HepG2 (cell line): ENCODE measurements around the gene TOPORS. TPM values are rescaled to one million over a fixed set of nuclear protein-coding genes. Genes with fewer than 3 reads are reported as not detected.

Experiments used
- AKAP8 ChIP-seq: sonication (generic); formaldehyde crosslinking; IDR thresholded peaks from 2 replicates; pipeline ENCODE4 v1.5.1; 2020; ENCODE audit warnings: mild to moderate bottlenecking, missing genetic modification reagents
- ATF7-NPFF ChIP-seq: sonication (generic); formaldehyde crosslinking; IDR thresholded peaks from 2 replicates; pipeline ENCODE4 v1.8.1; 2023; ENCODE audit warnings: mild to moderate bottlenecking, low read depth, missing genetic modification reagents, moderate library complexity
- ATM ChIP-seq: fragments of 450-650 bp; IDR thresholded peaks from 2 replicates; pipeline ENCODE4 v1.7.1; 2017; ENCODE audit warnings: mild to moderate bottlenecking, borderline replicate concordance
- CBX1 ChIP-seq: IDR thresholded peaks from one replicate; pipeline ENCODE4 v1.6.1; 2016; ENCODE audit warnings: antibody characterized with exemption, low read depth
- CEBPG ChIP-seq: IDR thresholded peaks from 2 replicates; pipeline ENCODE4 v1.6.1; 2016
- EEA1 ChIP-seq: sonication (generic); formaldehyde crosslinking; IDR thresholded peaks from 2 replicates; pipeline ENCODE4 v1.5.1; 2020; ENCODE audit warnings: mild to moderate bottlenecking, missing genetic modification reagents, borderline replicate concordance
- FOXM1 ChIP-seq: sonication (generic); formaldehyde crosslinking; IDR thresholded peaks from 2 replicates; pipeline ENCODE4 v1.5.0; 2020; ENCODE audit warnings: missing genetic modification reagents
- GABPB1 ChIP-seq: IDR thresholded peaks from 2 replicates; pipeline ENCODE4 v1.6.1; 2016; ENCODE audit warnings: mild to moderate bottlenecking, missing genetic modification reagents, moderate library complexity, missing compliant biosample characterization
- KAT7 ChIP-seq: IDR thresholded peaks from 2 replicates; pipeline ENCODE4 v1.6.1; 2018; ENCODE audit warnings: borderline replicate concordance, missing compliant biosample characterization
- KLF12 ChIP-seq: sonication (generic); formaldehyde crosslinking; IDR thresholded peaks from 2 replicates; pipeline ENCODE4 v1.4.0; 2020; ENCODE audit warnings: missing genetic modification reagents, borderline replicate concordance
- PCBP1 ChIP-seq: fragments of 200-400 bp; formaldehyde crosslinking; IDR thresholded peaks from 2 replicates; pipeline ENCODE4 v1.6.1; 2017; ENCODE audit warnings: mild to moderate bottlenecking, low read depth, low read length, borderline replicate concordance
- PCBP2 ChIP-seq: fragments of 200-400 bp; formaldehyde crosslinking; optimal IDR thresholded peaks from 2 replicates; pipeline ENCODE3; 2018; ENCODE audit warnings: low read length, low read depth; ENCODE audit not compliant: poor library complexity, severe bottlenecking
- REL ChIP-seq: sonication (generic); formaldehyde crosslinking; conservative IDR thresholded peaks from 2 replicates; pipeline ENCODE4 v1.8.0; 2022; ENCODE audit warnings: mild to moderate bottlenecking, missing genetic modification reagents, moderate library complexity
- RNF2 ChIP-seq: fragments of 450-650 bp; conservative IDR thresholded peaks from 2 replicates; pipeline ENCODE4 v1.6.1; 2016; ENCODE audit warnings: low read depth
- SAP130 ChIP-seq: IDR thresholded peaks from 2 replicates; pipeline ENCODE4 v1.6.1; 2016; ENCODE audit warnings: low read depth
- SNAPC2 ChIP-seq: sonication (generic); formaldehyde crosslinking; IDR thresholded peaks from 2 replicates; pipeline ENCODE4 v1.8.1; 2022; ENCODE audit warnings: mild to moderate bottlenecking, missing genetic modification reagents
- TBL1XR1 ChIP-seq: fragments of 150-350 bp; IDR thresholded peaks from 2 replicates; pipeline ENCODE4 v1.6.1; 2014; ENCODE audit warnings: borderline replicate concordance, low read length; ENCODE audit not compliant: partially characterized antibody
- TRIM22 ChIP-seq: fragments of 450-650 bp; IDR thresholded peaks from 2 replicates; pipeline ENCODE4 v1.6.1; 2017
- ZNF10 ChIP-seq: sonication (generic); formaldehyde crosslinking; IDR thresholded peaks from 2 replicates; pipeline ENCODE4 v1.4.0; 2020; ENCODE audit warnings: mild to moderate bottlenecking, low read depth, missing genetic modification reagents, borderline replicate concordance
- ZNF124 ChIP-seq: sonication (generic); formaldehyde crosslinking; IDR thresholded peaks from 2 replicates; pipeline ENCODE4 v1.4.0; 2020; ENCODE audit warnings: missing genetic modification reagents
- ZNF17 ChIP-seq: sonication (generic); formaldehyde crosslinking; IDR thresholded peaks from 2 replicates; pipeline ENCODE4 v1.5.0; 2020; ENCODE audit warnings: mild to moderate bottlenecking, missing genetic modification reagents
- ZNF251 ChIP-seq: sonication (generic); formaldehyde crosslinking; IDR thresholded peaks from 2 replicates; pipeline ENCODE4 v1.9.0; 2021; ENCODE audit warnings: mild to moderate bottlenecking, missing genetic modification reagents
- ZNF350 ChIP-seq: sonication (generic); formaldehyde crosslinking; IDR thresholded peaks from 2 replicates; pipeline ENCODE4 v1.4.0; 2020; ENCODE audit warnings: mild to moderate bottlenecking, low read depth, missing genetic modification reagents, borderline replicate concordance
- ZNF777 ChIP-seq: sonication (generic); formaldehyde crosslinking; IDR thresholded peaks from 2 replicates; pipeline ENCODE4 v1.4.0; 2020; ENCODE audit warnings: missing genetic modification reagents
- ZNF788 ChIP-seq: sonication (generic); formaldehyde crosslinking; IDR thresholded peaks from 2 replicates; pipeline ENCODE4 v1.5.0; 2020; ENCODE audit warnings: mild to moderate bottlenecking, missing genetic modification reagents, borderline replicate concordance
- ZNF800 ChIP-seq: sonication (generic); formaldehyde crosslinking; IDR thresholded peaks from 2 replicates; pipeline ENCODE4 v1.4.0; 2020; ENCODE audit warnings: missing genetic modification reagents
- polyA plus RNA-seq, 8 experiments: library from polyadenylated mRNA; depleted of rRNA in 3 of 8; stranded (reverse) in 7 of 8; unstranded in 1 of 8; fragments of >200 nt; fragmentation: Illumina TruSeq in 4 of 8; extraction: Trizol in 4 of 8; gene quantifications; 2 replicates each; pipeline versions ENCODE4 v1.2.1 to v1.2.3, GENCODE V29; 2011 to 2016; ENCODE audit warnings: low read depth in 4 of 8, missing spikeins in 1 of 8, mixed read lengths in 1 of 8; ENCODE audit not compliant: insufficient read depth in 1 of 8
- total RNA-seq, 5 experiments: library from RNA; depleted of rRNA; stranded (reverse); fragments of >200 nt; fragmentation: Illumina TruSeq; extraction: Trizol; gene quantifications; 2 replicates each; pipeline ENCODE4 v1.2.3, GENCODE V29; 2016; ENCODE audit warnings: low read depth in 1 of 5
- TF ChIP-seq, protein P1 (sequence below): sonication (generic); formaldehyde crosslinking; IDR thresholded peaks from 2 replicates; pipeline ENCODE4 v1.4.0; 2020; ENCODE audit warnings: missing genetic modification reagents, borderline replicate concordance

TOPORS gene
- total and polyA plus RNA-seq, 2 of the 13 experiments (the other 11 are each of a cell fraction or from before 2014, with no cell fraction given) = 6.8 to 19.6 TPM

GRCh38 chr9:32572900-32573523, 20.6 kb upstream of the TOPORS start, which contains the start of gene NDUFB6 (continued):
- no peak for TF ChIP-seq REL
- no peak; the same call in 1 of the 2 replicates for TF ChIP-seq ZNF777
- TF ChIP-seq ZNF10 (CRISPR knock-in tag) = no peak
- no peak for TF ChIP-seq RNF2
- peak; percentile 93 for TF ChIP-seq ZNF788
- TF ChIP-seq KAT7 (CRISPR knock-in tag) = peak; percentile 81; the same call in 1 of the 2 replicates
- TF ChIP-seq PCBP1 = no peak; the same call in 1 of the 2 replicates
- TF ChIP-seq KLF12 (CRISPR knock-in tag) = peak; percentile 59; the same call in 1 of the 2 replicates
- TF ChIP-seq SAP130 = peak; percentile 93
- TF ChIP-seq SNAPC2 = no peak
- no peak for TF ChIP-seq TBL1XR1
- TF ChIP-seq TRIM22 = no peak
- TF ChIP-seq ZNF124 (CRISPR knock-in tag) = peak; percentile 49; the same call in 1 of the 2 replicates
- TF ChIP-seq CBX1 = no peak
- no peak for TF ChIP-seq PCBP2
- no peak for TF ChIP-seq ZNF17 (CRISPR knock-in tag)
- no peak for TF ChIP-seq ZNF251 (CRISPR knock-in tag)
- TF ChIP-seq EEA1 (CRISPR knock-in tag) = no peak
- peak; percentile 35; the same call in 1 of the 2 replicates for TF ChIP-seq ZNF800 (CRISPR knock-in tag)
- TF ChIP-seq CEBPG = peak; percentile 86
- TF ChIP-seq, protein P1, sequence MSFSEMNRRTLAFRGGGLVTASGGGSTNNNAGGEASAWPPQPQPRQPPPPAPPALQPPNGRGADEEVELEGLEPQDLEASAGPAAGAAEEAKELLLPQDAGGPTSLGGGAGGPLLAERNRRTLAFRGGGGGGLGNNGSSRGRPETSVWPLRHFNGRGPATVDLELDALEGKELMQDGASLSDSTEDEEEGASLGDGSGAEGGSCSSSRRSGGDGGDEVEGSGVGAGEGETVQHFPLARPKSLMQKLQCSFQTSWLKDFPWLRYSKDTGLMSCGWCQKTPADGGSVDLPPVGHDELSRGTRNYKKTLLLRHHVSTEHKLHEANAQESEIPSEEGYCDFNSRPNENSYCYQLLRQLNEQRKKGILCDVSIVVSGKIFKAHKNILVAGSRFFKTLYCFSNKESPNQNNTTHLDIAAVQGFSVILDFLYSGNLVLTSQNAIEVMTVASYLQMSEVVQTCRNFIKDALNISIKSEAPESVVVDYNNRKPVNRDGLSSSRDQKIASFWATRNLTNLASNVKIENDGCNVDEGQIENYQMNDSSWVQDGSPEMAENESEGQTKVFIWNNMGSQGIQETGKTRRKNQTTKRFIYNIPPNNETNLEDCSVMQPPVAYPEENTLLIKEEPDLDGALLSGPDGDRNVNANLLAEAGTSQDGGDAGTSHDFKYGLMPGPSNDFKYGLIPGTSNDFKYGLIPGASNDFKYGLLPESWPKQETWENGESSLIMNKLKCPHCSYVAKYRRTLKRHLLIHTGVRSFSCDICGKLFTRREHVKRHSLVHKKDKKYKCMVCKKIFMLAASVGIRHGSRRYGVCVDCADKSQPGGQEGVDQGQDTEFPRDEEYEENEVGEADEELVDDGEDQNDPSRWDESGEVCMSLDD (CRISPR knock-in tag) = 0 out of 2 replicates have a peak, but pooled peaks have one; percentile 53
- no peak; the same call in 1 of the 2 replicates for TF ChIP-seq ZNF350 (CRISPR knock-in tag)
- no peak for TF ChIP-seq FOXM1 (CRISPR knock-in tag)
- TF ChIP-seq GABPB1 (CRISPR knock-in tag) = peak; percentile 99
- TF ChIP-seq ATF7-NPFF (CRISPR knock-in tag) = 0 out of 2 replicates have a peak, but pooled peaks have one; percentile 22
- no peak for TF ChIP-seq ATM
- no peak for TF ChIP-seq AKAP8
